Lower leg skin (tissue), 4 donors: ENCODE measurements around the gene ADSS1. TPM values are rescaled to one million over a fixed set of nuclear protein-coding genes. Genes with fewer than 3 reads are reported as not detected.

Experiments used
- DNase-seq, 2 donors: peaks; one replicate each; pipeline ENCODE4 v3.0.0-alpha.2; 2019; ENCODE audit warnings: low spot score in 2 of 2
- H3K4me3 ChIP-seq: fragments of 200-600 bp; sonication (generic); 2 replicates; pipeline ENCODE4 v1.5.1; 2017; ENCODE audit warnings: mild to moderate bottlenecking, low read depth; ENCODE audit not compliant: poor library complexity, severe bottlenecking
- POLR2A ChIP-seq, 2 donors: fragments of 450-650 bp; IDR thresholded peaks; one replicate each; pipeline ENCODE4 v1.6.1; 2016 to 2017; ENCODE audit warnings: antibody characterized with exemption in 2 of 2, mild to moderate bottlenecking in 1 of 2, moderate library complexity in 1 of 2
- WGBS, 2 donors: methylation state at CpG; one replicate each; pipeline ENCODE4 v1.1.5; 2018; 5-methylcytosine and 5-hydroxymethylcytosine counted together
- intact Hi-C: fragments of 100-400 bp; cut with DNase I; formaldehyde crosslinking; loops from one replicate; pipeline ENCODE4 v1.15.0; 2023; ENCODE audit warnings: low total_unique reads
- microRNA-seq, 2 donors: library from miRNA; unstranded; fragments of <30 nt; microRNA quantifications; one replicate each; pipeline ENCODE4, GENCODE V29; 2016; ENCODE audit warnings: borderline replicate concordance in 2 of 2, borderline number of aligned reads in 1 of 2
- total RNA-seq, 4 donors: library from RNA; depleted of rRNA; stranded (reverse); fragments of >200 nt; gene quantifications; one replicate each; pipeline ENCODE4 v1.1.0, GENCODE V29; 2016
- TF ChIP-seq, protein P1 (sequence below), 3 donors: fragments of 450-650 bp; IDR thresholded peaks; one replicate each; pipeline ENCODE4 v1.5.1; 2016; ENCODE audit warnings: antibody characterized with exemption in 3 of 3, mild to moderate bottlenecking in 3 of 3, moderate library complexity in 2 of 3

ADSS1 gene
- total RNA-seq, 4 donors from 2014 or later, result 5.5 to 8.7 (median 7.2) TPM

DNA sequence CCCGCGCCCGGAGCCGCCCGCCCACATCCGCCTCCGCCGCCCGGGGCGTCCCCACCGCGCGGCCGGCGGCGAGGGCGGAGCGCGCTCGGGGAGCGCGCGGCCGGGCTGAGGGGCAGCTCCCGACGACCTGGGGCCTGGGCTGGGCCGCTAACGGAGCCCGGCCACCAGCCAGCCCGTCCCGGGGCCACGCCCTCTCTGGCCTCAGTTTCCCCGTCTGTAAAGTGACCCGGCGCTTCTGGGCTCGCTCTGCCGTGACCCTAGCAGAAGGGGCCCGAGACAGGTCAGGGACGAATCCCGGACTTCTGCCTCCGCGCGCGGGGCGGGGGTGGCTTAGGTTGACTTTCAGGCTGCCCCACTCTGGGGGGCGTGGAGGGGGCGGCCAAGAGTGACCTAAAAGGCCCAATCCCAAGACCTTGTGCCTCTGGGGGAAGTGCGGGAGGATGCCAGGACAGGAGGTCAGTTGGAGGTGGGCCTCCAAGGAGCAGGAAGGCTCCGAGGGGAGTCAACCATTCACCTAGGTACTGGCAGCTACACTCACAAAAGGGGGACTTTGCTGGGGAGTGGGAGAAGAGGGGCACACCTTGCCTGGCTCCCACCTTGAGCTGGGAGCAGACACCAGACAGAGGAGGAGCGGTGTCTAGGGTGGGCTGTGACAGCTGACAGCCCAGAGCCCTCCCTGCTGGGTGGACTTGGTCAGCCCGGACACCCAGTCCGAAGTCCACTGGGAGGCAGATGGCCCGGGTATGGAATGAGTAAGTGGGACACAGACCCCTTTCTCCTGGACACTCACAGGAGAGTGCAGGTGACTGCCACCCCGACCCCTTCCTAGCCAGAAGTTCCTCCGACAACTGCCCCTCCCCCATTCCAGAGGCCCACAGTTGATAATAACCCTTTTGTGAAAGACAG lies 72.0 kb downstream of the ADSS1 start:
- 26 to 27% methylated on average over 22 to 23 of the region's 55 CpGs for WGBS, 2 donors
- intact Hi-C loops, result no loop called here
- no peak for DNase-seq

DNA sequence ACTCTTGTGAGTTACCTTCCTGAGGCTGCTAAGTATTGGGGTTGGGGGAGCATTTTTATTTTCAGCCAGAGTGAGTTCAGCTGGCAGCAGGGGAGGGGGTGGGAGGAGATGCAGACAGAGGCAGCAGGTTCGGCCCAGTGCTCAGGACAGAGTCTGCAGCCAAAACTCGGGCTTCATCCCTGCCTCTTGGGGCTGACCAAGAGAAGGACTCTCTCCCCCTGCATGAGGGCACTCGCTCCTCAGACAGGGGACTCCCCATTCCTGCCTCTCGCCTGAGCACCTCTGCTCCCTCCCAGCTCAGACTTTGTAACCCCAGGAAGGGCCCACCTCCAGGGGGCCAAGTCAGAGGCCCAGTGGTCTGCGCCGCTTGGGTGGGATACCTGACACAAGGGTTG lies 72.7 kb downstream of the ADSS1 start:
- no peak overlapping the region for H3K4me3 ChIP-seq
- TF ChIP-seq, protein P1, sequence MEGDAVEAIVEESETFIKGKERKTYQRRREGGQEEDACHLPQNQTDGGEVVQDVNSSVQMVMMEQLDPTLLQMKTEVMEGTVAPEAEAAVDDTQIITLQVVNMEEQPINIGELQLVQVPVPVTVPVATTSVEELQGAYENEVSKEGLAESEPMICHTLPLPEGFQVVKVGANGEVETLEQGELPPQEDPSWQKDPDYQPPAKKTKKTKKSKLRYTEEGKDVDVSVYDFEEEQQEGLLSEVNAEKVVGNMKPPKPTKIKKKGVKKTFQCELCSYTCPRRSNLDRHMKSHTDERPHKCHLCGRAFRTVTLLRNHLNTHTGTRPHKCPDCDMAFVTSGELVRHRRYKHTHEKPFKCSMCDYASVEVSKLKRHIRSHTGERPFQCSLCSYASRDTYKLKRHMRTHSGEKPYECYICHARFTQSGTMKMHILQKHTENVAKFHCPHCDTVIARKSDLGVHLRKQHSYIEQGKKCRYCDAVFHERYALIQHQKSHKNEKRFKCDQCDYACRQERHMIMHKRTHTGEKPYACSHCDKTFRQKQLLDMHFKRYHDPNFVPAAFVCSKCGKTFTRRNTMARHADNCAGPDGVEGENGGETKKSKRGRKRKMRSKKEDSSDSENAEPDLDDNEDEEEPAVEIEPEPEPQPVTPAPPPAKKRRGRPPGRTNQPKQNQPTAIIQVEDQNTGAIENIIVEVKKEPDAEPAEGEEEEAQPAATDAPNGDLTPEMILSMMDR (IDR thresholded peaks at IDR 0.05), result no peak
- no peak for TF ChIP-seq POLR2A (IDR thresholded peaks at IDR 0.05)
- DNase-seq, result no peak
- intact Hi-C loops, result no loop called here
- 66 to 88% methylated on average over 4 to 6 of the region's 6 CpGs for WGBS, 2 donors

More for the DNA sequence above, 72.0 kb downstream of the ADSS1 start:
- TF ChIP-seq POLR2A (IDR thresholded peaks at IDR 0.05), result no peak
- TF ChIP-seq, protein P1 (IDR thresholded peaks at IDR 0.05), result no peak
- H3K4me3 ChIP-seq, result no peak overlapping the region

Small RNA genes within 50 kb of the gene (microRNA-seq; reads per million reads assigned to microRNA genes)
- 0 reads per million in 2 donors for gene MIR4710

Other genes with a start within 250 kb of the ADSS1 start
- gene C14orf180, start 144.5 kb upstream of the ADSS1 start, total RNA-seq, result under 1 TPM in 1 of 4 donors, not detected in 3; 0.98 TPM
- not detected for gene TMEM179, start 119.5 kb upstream of the ADSS1 start, total RNA-seq
- gene INF2, start 34.6 kb upstream of the ADSS1 start, total RNA-seq, result 100 to 1,000 TPM in 1 of 4 donors, 10 to 100 TPM in 3; 63.8 to 121 (median 83.9) TPM
- gene SIVA1, start 28.9 kb downstream of the ADSS1 start, total RNA-seq, result 100 to 1,000 TPM; 162 to 174 (median 168) TPM
- gene AKT1, start 71.5 kb downstream of the ADSS1 start, total RNA-seq, result 10 to 100 TPM; 51.9 to 91.0 (median 88.7) TPM
- 10 to 100 TPM in 2 of 4 donors, 1 to 10 TPM in 2; 1.6 to 11.9 (median 8.6) TPM for gene ZBTB42, start 76.9 kb downstream of the ADSS1 start, total RNA-seq
- 10 to 100 TPM; 41.8 to 80.8 (median 58.5) TPM for gene CEP170B, start 141.0 kb downstream of the ADSS1 start, total RNA-seq
- gene PLD4, start 200.7 kb downstream of the ADSS1 start, total RNA-seq, result 1 to 10 TPM in 3 of 4 donors, under 1 TPM in 1; 0.84 to 2.6 (median 1.2) TPM